Fibroblast of lung (primary cell): ENCODE results near the gene OPA1. TPM values are rescaled to one million over a fixed set of nuclear protein-coding genes. Genes with fewer than 3 reads are reported as not detected.

Source experiments
- DNase-seq, 2 donors: peaks; one replicate each; pipeline versions ENCODE4 v3.0.0 to v3.0.0-alpha.2; 2010; ENCODE audit warnings: low read depth in 2 of 2
- H2AFZ ChIP-seq: 2 replicates; pipeline ENCODE4 v1.5.1; 2012; ENCODE audit warnings: low read length, control low read depth, inconsistent platforms
- H3K27ac ChIP-seq: 2 replicates; pipeline ENCODE4 v1.5.1; 2011; ENCODE audit warnings: low read length, control low read depth; ENCODE audit not compliant: insufficient read depth
- H3K27me3 ChIP-seq: 2 replicates; pipeline ENCODE4 v1.5.1; 2011; ENCODE audit warnings: mild to moderate bottlenecking, low read length; ENCODE audit not compliant: control insufficient read depth, insufficient read depth
- H3K36me3 ChIP-seq: 2 replicates; pipeline ENCODE4 v1.5.1; 2011; ENCODE audit warnings: low read length; ENCODE audit not compliant: control insufficient read depth, insufficient read depth
- H3K4me1 ChIP-seq: 2 replicates; pipeline ENCODE4 v1.5.1; 2011; ENCODE audit warnings: low read length; ENCODE audit not compliant: control insufficient read depth, insufficient read depth; ENCODE audit errors: extremely low read depth
- H3K4me2 ChIP-seq: 2 replicates; pipeline ENCODE4 v1.5.1; 2011; ENCODE audit warnings: low read length, control low read depth; ENCODE audit not compliant: insufficient read depth; ENCODE audit errors: extremely low read depth
- H3K4me3 ChIP-seq, 4 experiments: fragments of 200-600 bp in 1 of 4; sonication (generic) in 1 of 4; replicated peaks in 1 of 4; 2 replicates each; pipeline ENCODE4 v1.5.1; 2011 to 2016; ENCODE audit warnings: low read length in 4 of 4, low read depth in 3 of 4, mild to moderate bottlenecking in 3 of 4, control low read depth in 2 of 4, inconsistent platforms in 1 of 4, mixed read lengths in 1 of 4; ENCODE audit not compliant: insufficient read depth in 1 of 4; ENCODE audit errors: control extremely low read depth in 1 of 4
- H3K79me2 ChIP-seq: 2 replicates; pipeline ENCODE4 v1.5.1; 2012; ENCODE audit warnings: mild to moderate bottlenecking, low read length, inconsistent platforms; ENCODE audit not compliant: control insufficient read depth, insufficient read depth
- H3K9ac ChIP-seq: 2 replicates; pipeline ENCODE4 v1.5.1; 2011; ENCODE audit warnings: mild to moderate bottlenecking, low read length, control low read depth; ENCODE audit not compliant: insufficient read depth
- H3K9me3 ChIP-seq: 2 replicates; pipeline ENCODE4 v1.5.1; 2012; ENCODE audit warnings: low read depth, low read length; ENCODE audit not compliant: control insufficient read depth, insufficient read depth
- H4K20me1 ChIP-seq: 2 replicates; pipeline ENCODE4 v1.5.1; 2011; ENCODE audit warnings: low read length; ENCODE audit not compliant: control insufficient read depth, insufficient read depth; ENCODE audit errors: extremely low read depth
- EZH2 ChIP-seq: IDR thresholded peaks from 2 replicates; pipeline ENCODE4 v1.5.1; 2012; ENCODE audit warnings: low read length, control low read depth, mild to moderate bottlenecking; ENCODE audit errors: missing control alignments
- polyA plus RNA-seq, 2 donors: library from polyadenylated mRNA; depleted of rRNA in 1 of 2; stranded (reverse) in 1 of 2; unstranded in 1 of 2; fragments of >200 nt; gene quantifications; 2 replicates each; pipeline ENCODE4 v1.2.1, GENCODE V29; 2011 to 2012; ENCODE audit warnings: missing spikeins in 1 of 2
- total RNA-seq: library from RNA; depleted of rRNA; stranded (reverse); fragments of >200 nt; gene quantifications from 2 replicates; pipeline ENCODE4 v1.2.1, GENCODE V29; 2014
- TF ChIP-seq, protein P1 (sequence below), 2 donors: IDR thresholded peaks in 1 of 2; conservative IDR thresholded peaks in 1 of 2; 1 replicate in 1 of 2; 2 replicates in 1 of 2; pipeline ENCODE4 v1.5.1; 2011 to 2012; ENCODE audit warnings: low read length in 2 of 2, control low read depth in 1 of 2, inconsistent platforms in 1 of 2, low read depth in 1 of 2, mild to moderate bottlenecking in 1 of 2

Gene OPA1
- total and polyA plus RNA-seq, 2 donors (not counting 1 experiment from before 2014, with no cell fraction given) = 40.6 to 63.9 TPM

DNA sequence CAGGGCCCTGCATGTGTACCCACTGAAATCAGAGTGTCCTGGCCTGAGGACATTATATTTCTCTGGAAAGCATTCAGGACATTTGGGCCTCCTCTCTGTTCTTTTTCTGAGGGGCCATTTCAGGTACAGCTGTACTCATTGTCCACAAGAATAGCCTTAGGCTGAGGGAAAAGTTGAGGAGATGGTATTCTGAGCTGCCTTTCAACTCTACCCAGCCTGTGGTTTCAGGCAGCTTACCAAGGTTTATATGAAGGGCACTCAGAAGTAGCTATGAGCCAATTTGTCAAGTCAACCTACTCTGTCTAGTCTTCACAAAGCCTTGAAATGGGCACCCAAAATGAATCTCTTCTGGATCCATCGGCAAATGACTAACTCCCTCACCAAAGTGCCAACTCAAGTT is 47.7 kb upstream of the OPA1 start:
- Histone ChIP-seq H3K36me3 (no peaks in the 10 kb centered on the region), H3K4me2 (no peak overlapping the region), H3K4me3 (no peak overlapping the region), H3K27ac (no peak overlapping the region), H4K20me1 (no peaks in the 10 kb centered on the region), H3K9me3 (no peaks in the 10 kb centered on the region), H3K9ac (no peak overlapping the region), H3K79me2 (no peaks in the 10 kb centered on the region), H2AFZ (no peak overlapping the region), H3K4me1 (no peaks in the 10 kb centered on the region), H3K27me3 (no peaks in the 10 kb centered on the region)
- DNase-seq = no peak
- TF ChIP-seq, protein P1, sequence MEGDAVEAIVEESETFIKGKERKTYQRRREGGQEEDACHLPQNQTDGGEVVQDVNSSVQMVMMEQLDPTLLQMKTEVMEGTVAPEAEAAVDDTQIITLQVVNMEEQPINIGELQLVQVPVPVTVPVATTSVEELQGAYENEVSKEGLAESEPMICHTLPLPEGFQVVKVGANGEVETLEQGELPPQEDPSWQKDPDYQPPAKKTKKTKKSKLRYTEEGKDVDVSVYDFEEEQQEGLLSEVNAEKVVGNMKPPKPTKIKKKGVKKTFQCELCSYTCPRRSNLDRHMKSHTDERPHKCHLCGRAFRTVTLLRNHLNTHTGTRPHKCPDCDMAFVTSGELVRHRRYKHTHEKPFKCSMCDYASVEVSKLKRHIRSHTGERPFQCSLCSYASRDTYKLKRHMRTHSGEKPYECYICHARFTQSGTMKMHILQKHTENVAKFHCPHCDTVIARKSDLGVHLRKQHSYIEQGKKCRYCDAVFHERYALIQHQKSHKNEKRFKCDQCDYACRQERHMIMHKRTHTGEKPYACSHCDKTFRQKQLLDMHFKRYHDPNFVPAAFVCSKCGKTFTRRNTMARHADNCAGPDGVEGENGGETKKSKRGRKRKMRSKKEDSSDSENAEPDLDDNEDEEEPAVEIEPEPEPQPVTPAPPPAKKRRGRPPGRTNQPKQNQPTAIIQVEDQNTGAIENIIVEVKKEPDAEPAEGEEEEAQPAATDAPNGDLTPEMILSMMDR (conservative IDR thresholded peaks at IDR 0.05 in 1 of 2, IDR thresholded peaks at IDR 0.05 in 1 of 2; ENCODE audit: low read depth in 1 of 2, low read length in 2 of 2) = no peak
- TF ChIP-seq EZH2 = no peak

DNA sequence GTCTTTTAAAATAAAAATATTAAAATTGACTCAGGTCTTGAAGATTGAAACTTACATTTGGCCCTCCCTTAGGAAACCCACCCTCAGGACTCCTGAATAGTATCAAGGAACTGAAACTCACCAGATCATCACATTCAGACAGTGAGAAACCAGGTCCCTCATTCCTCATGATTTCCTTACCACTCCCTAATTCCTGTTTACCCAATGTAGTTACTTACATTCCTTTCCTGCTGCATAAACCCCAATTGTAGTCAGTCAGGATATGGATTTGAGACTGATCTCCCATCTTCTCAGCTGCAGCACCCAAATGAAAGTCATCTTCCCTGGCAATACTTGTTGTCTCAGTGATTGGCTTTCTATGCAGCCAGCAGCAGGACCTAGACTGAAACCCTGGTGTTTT is 46.9 kb upstream of the OPA1 start:
- Histone ChIP-seq H3K9ac (no peak overlapping the region), H3K27ac (no peak overlapping the region), H2AFZ (no peak overlapping the region), H3K4me1 (no peaks in the 10 kb centered on the region), H3K79me2 (no peaks in the 10 kb centered on the region), H3K4me2 (no peak overlapping the region), H3K4me3 (no peak overlapping the region), H3K27me3 (no peaks in the 10 kb centered on the region), H3K9me3 (no peaks in the 10 kb centered on the region), H4K20me1 (no peaks in the 10 kb centered on the region), H3K36me3 (no peaks in the 10 kb centered on the region)
- TF ChIP-seq, protein P1 (conservative IDR thresholded peaks at IDR 0.05 in 1 of 2, IDR thresholded peaks at IDR 0.05 in 1 of 2; ENCODE audit: low read depth in 1 of 2, low read length in 2 of 2) = no peak
- no peak for TF ChIP-seq EZH2
- DNase-seq = no peak

DNA sequence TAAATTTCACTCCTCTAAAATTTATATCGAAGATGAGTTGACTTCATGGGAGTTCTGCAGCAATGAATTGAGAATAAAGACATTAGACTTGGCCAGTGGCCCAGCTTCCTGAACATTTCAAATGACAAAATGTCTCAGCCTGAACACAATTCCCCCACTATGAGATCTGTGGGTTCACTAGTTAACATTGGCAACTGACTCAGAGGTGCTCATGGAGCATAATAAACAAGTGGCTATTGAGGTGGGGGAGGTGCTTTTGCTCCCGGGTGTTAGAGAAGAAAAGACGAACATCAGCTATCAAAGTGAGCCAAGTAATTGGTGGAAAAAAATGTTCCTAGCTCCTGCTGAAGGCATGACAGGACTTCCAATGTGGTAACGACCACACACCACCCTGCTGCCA is 44.6 kb upstream of the OPA1 start:
- H3K4me2 ChIP-seq = no peak overlapping the region
- no peaks in the 10 kb centered on the region for H3K36me3 ChIP-seq
- H3K9me3 ChIP-seq = no peaks in the 10 kb centered on the region
- no peaks in the 10 kb centered on the region for H3K79me2 ChIP-seq
- no peak overlapping the region for H3K27ac ChIP-seq
- no peaks in the 10 kb centered on the region for H3K27me3 ChIP-seq
- TF ChIP-seq, protein P1 (conservative IDR thresholded peaks at IDR 0.05 in 1 of 2, IDR thresholded peaks at IDR 0.05 in 1 of 2; ENCODE audit: low read depth in 1 of 2, low read length in 2 of 2) = no peak
- TF ChIP-seq EZH2 = no peak
- no peak overlapping the region for H3K4me3 ChIP-seq
- no peak overlapping the region for H2AFZ ChIP-seq
- no peak for DNase-seq
- no peak overlapping the region for H3K9ac ChIP-seq
- no peaks in the 10 kb centered on the region for H4K20me1 ChIP-seq
- no peaks in the 10 kb centered on the region for H3K4me1 ChIP-seq
